ENCODE data around the gene PDLIM3. TPM values are rescaled to one million over a fixed set of nuclear protein-coding genes. Genes with fewer than 3 reads are reported as not detected.
"Not testable (repeated sequence)": the region's sequence is repeated elsewhere in the genome, so short reads cannot be mapped to it uniquely, and the experiment has no call there.

The PDLIM3 gene
- total and polyA plus RNA-seq, 3 donors from 2014 or later: 29.8 to 66.4 (median 41.6) TPM

- no peaks in the 10 kb centered on the region for H3K9me3 ChIP-seq
- WGBS, 2 donors: 79 to 91% methylated on average over 3 of the region's 3 CpGs
- DNase-seq: no peak
- intact Hi-C loops (cut with DNase I; ENCODE audit: low total_unique reads): no loop called here
- H3K4me1 ChIP-seq: no peaks in the 10 kb centered on the region
- TF ChIP-seq CTCF (IDR thresholded peaks at IDR 0.05) (no peak), POLR2A (IDR thresholded peaks at IDR 0.05) (no peak)
- no peak overlapping the region for H3K4me3 ChIP-seq
- no peaks in the 10 kb centered on the region for H3K27me3 ChIP-seq
- no peak overlapping the region for H3K27ac ChIP-seq
- H3K36me3 ChIP-seq (ENCODE audit: low read depth, missing control alignments): no peaks in the 10 kb centered on the region
Measured at GRCh38 chr4:185512516-185512915, 22.8 kb downstream of the PDLIM3 start.

GRCh38 chr4:185511243-185511642, 24.1 kb downstream of the PDLIM3 start:
- 83 to 93% methylated on average over 2 of the region's 2 CpGs for whole genome bisulfite sequencing, 2 donors
- DNase-seq: not testable (repeated sequence)

GRCh38 chr4:185510806-185511205, 24.5 kb downstream of the PDLIM3 start:
- intact Hi-C loops (cut with DNase I; ENCODE audit: low total_unique reads): no loop called here
- no peaks in the 10 kb centered on the region for H3K36me3 ChIP-seq (ENCODE audit: low read depth, missing control alignments)
- no peak overlapping the region for H3K4me3 ChIP-seq
- H3K9me3 ChIP-seq: no peaks in the 10 kb centered on the region
- no peaks in the 10 kb centered on the region for H3K27me3 ChIP-seq
- DNase-seq: no peak
- 89 to 91% methylated on average over 5 of the region's 5 CpGs for WGBS, 2 donors
- H3K27ac ChIP-seq: no peak overlapping the region
- TF ChIP-seq CTCF (IDR thresholded peaks at IDR 0.05) (no peak), POLR2A (IDR thresholded peaks at IDR 0.05) (no peak)
- no peaks in the 10 kb centered on the region for H3K4me1 ChIP-seq

More at GRCh38 chr4:185511243-185511642, 24.1 kb downstream of the PDLIM3 start:
- H3K4me1 ChIP-seq; H3K27me3 ChIP-seq; H3K4me3 ChIP-seq; intact Hi-C loops (cut with DNase I; ENCODE audit: low total_unique reads); H3K27ac ChIP-seq; H3K36me3 ChIP-seq (ENCODE audit: low read depth, missing control alignments); H3K9me3 ChIP-seq: not testable (repeated sequence)

GRCh38 chr4:185508181-185508580, 27.1 kb downstream of the PDLIM3 start:
- intact Hi-C loops (cut with DNase I; ENCODE audit: low total_unique reads): no loop called here
- H3K27ac ChIP-seq: no peak overlapping the region
- H3K36me3 ChIP-seq (ENCODE audit: low read depth, missing control alignments): no peaks in the 10 kb centered on the region
- no peak for DNase-seq
- H3K4me1 ChIP-seq: no peaks in the 10 kb centered on the region
- TF ChIP-seq CTCF (IDR thresholded peaks at IDR 0.05): no peak
- H3K27me3 ChIP-seq: no peaks in the 10 kb centered on the region
- H3K4me3 ChIP-seq: no peak overlapping the region
- no peaks in the 10 kb centered on the region for H3K9me3 ChIP-seq
- WGBS, 2 donors: 81 to 82% methylated on average over 4 of the region's 4 CpGs

GRCh38 chr4:185506422-185506821, 28.9 kb downstream of the PDLIM3 start:
- no peak overlapping the region for H3K4me3 ChIP-seq
- H3K4me1 ChIP-seq: no peaks in the 10 kb centered on the region
- intact Hi-C loops (cut with DNase I; ENCODE audit: low total_unique reads): no loop called here
- H3K27me3 ChIP-seq: no peaks in the 10 kb centered on the region
- no peak overlapping the region for H3K27ac ChIP-seq
- 91 to 94% methylated on average over 18 to 20 of the region's 20 CpGs for WGBS, 2 donors
- no peaks in the 10 kb centered on the region for H3K9me3 ChIP-seq
- TF ChIP-seq CTCF (IDR thresholded peaks at IDR 0.05): no peak
- TF ChIP-seq POLR2A (IDR thresholded peaks at IDR 0.05): no peak
- no peaks in the 10 kb centered on the region for H3K36me3 ChIP-seq (ENCODE audit: low read depth, missing control alignments)
- DNase-seq: no peak

Data from testis (tissue), 3 donors.